Measurements from ENCODE around the gene ZNF550. TPM values are rescaled to one million over a fixed set of nuclear protein-coding genes. Genes with fewer than 3 reads are reported as not detected.
A peak's percentile ranks its signal among the peaks of the same experiment; 100 is the strongest.
"Not testable (repeated sequence)": the region's sequence is repeated elsewhere in the genome, so short reads cannot be mapped to it uniquely, and the experiment has no call there.

Gene ZNF550
- total and polyA plus RNA-seq, 8 donors, result 1.1 to 35.0 (median 3.5) TPM

- DNase-seq, result peak; percentile 89 to 98
- no peaks in the 10 kb centered on the region for H3K27me3 ChIP-seq
- peak; percentile 53 to 78 (median 56) for TF ChIP-seq POLR2AphosphoS5 (IDR thresholded peaks at IDR 0.05)
- TF ChIP-seq CTCF (IDR thresholded peaks at IDR 0.05), result no peak
- peaks cover 5 to 20% (median 15%) of the 10 kb centered on the region in 4 donors for H3K4me1 ChIP-seq
- intact Hi-C loops (cut with DNase I; ENCODE audit: low total_unique reads), result no loop called here
- peak within 1 kb of the TSS; percentile 76 to 88 (median 81) for H3K27ac ChIP-seq
- peaks cover 8 to 47% (median 34%) of the 10 kb centered on the region in 4 donors for H3K9me3 ChIP-seq
- H3K4me3 ChIP-seq, result peak within 1 kb of the TSS; percentile 73 to 86 (median 81)
- WGBS, 5 donors, result 0 to 4% (median 2%) methylated on average over 35 to 64 of the region's 64 CpGs
- H3K36me3 ChIP-seq, result peaks cover 0 to 28% (median 22%) of the 10 kb centered on the region in 4 donors
Measured at GRCh38 chr19:57527136-57527881, 32.4 kb downstream of the ZNF550 start, which contains the start of gene ZNF549. Gene ZNF549 (plus strand): TSS chr19:57527356. CDS start chr19:57527574, 218 bp downstream.

GRCh38 chr19:57518021-57518420 is 41.6 kb downstream of the ZNF550 start:
- H3K9me3 ChIP-seq, result peaks cover 8 to 94% (median 62%) of the 10 kb centered on the region in 4 donors
- 83 to 89% (median 85%) methylated on average over 4 of the region's 4 CpGs for WGBS, 5 donors
- H3K27me3 ChIP-seq; H3K27ac ChIP-seq; intact Hi-C loops (cut with DNase I; ENCODE audit: low total_unique reads); H3K4me3 ChIP-seq; H3K4me1 ChIP-seq; DNase-seq: not testable (repeated sequence)
- H3K36me3 ChIP-seq, result peaks cover 0 to 57% (median 36%) of the 10 kb centered on the region in 4 donors

GRCh38 chr19:57515255-57515654 is 44.4 kb downstream of the ZNF550 start:
- Histone ChIP-seq H3K9me3 (peaks cover 14 to 96% (median 75%) of the 10 kb centered on the region in 4 donors), H3K4me3 (no peak overlapping the region), H3K27ac (no peak overlapping the region), H3K36me3 (peaks cover 0 to 61% (median 38%) of the 10 kb centered on the region in 4 donors), H3K27me3 (no peaks in the 10 kb centered on the region), H3K4me1 (no peaks in the 10 kb centered on the region)
- TF ChIP-seq POLR2A (IDR thresholded peaks at IDR 0.05) (no peak), EP300 (IDR thresholded peaks at IDR 0.05) (no peak), CTCF (IDR thresholded peaks at IDR 0.05) (no peak), POLR2AphosphoS5 (IDR thresholded peaks at IDR 0.05) (no peak)
- WGBS, 5 donors, result 78 to 92% (median 91%) methylated on average over 5 of the region's 5 CpGs
- intact Hi-C loops (cut with DNase I; ENCODE audit: low total_unique reads), result no loop called here
- DNase-seq, result no peak

GRCh38 chr19:57512845-57513244 is 46.8 kb downstream of the ZNF550 start:
- no peaks in the 10 kb centered on the region for H3K27me3 ChIP-seq

More at GRCh38 chr19:57512845-57513244, 46.8 kb downstream of the ZNF550 start:
- intact Hi-C loops (cut with DNase I; ENCODE audit: low total_unique reads), result no loop called here
- Histone ChIP-seq H3K9me3 (peaks cover 14 to 96% (median 76%) of the 10 kb centered on the region in 4 donors), H3K4me1 (no peaks in the 10 kb centered on the region), H3K36me3 (peaks cover 0 to 73% (median 39%) of the 10 kb centered on the region in 4 donors), H3K27ac (no peak overlapping the region), H3K4me3 (no peak overlapping the region)
- DNase-seq, result peak in 1 of 2 donors; percentile 13
- WGBS, 5 donors, result 94 to 99% (median 94%) methylated on average over 6 of the region's 6 CpGs
- TF ChIP-seq CTCF (IDR thresholded peaks at IDR 0.05) (no peak), POLR2AphosphoS5 (IDR thresholded peaks at IDR 0.05) (no peak), EP300 (IDR thresholded peaks at IDR 0.05) (no peak)

All from stomach (tissue), 9 donors.